Mucosa of descending colon (tissue), 3 donors: Measurements from ENCODE around the gene AGR3. TPM values are rescaled to one million over a fixed set of nuclear protein-coding genes. Genes with fewer than 3 reads are reported as not detected.

Source experiments
- ATAC-seq: fragments of 200-7000 bp; cut with Tn5 transposase; one replicate; pipeline ENCODE4 v1.9.1; 2020; ENCODE audit warnings: mild to moderate bottlenecking, moderate library complexity
- DNase-seq, 3 donors: peaks; one replicate each; pipeline ENCODE4 v3.0.0-alpha.2; 2020
- H3K36me3 ChIP-seq: fragments of 200-600 bp; one replicate; pipeline ENCODE4 v1.8.0; 2021; ENCODE audit warnings: low read depth, mild to moderate bottlenecking
- H3K4me1 ChIP-seq: fragments of 200-600 bp; one replicate; pipeline ENCODE4 v1.8.0; 2021; ENCODE audit warnings: low read depth, mild to moderate bottlenecking
- H3K4me3 ChIP-seq: fragments of 200-600 bp; one replicate; pipeline ENCODE4 v1.8.0; 2021; ENCODE audit warnings: mild to moderate bottlenecking
- H3K9me3 ChIP-seq: fragments of 200-600 bp; one replicate; pipeline ENCODE4 v1.8.0; 2021; ENCODE audit warnings: mild to moderate bottlenecking
- CTCF ChIP-seq: fragments of 200-600 bp; IDR thresholded peaks from one replicate; pipeline ENCODE4 v1.8.0; 2022; ENCODE audit warnings: antibody characterized with exemption, mild to moderate bottlenecking
- intact Hi-C, 2 donors: fragments of 100-400 bp; cut with DNase I in 1 of 2; cut with micrococcal nuclease in 1 of 2; formaldehyde crosslinking; loops; one replicate each; pipeline versions ENCODE4 v1.11.0 to v1.11.1; 2022; cut with DNase I, micrococcal nuclease
- total RNA-seq, 3 donors: library from RNA; stranded (reverse); fragmentation: NEBNext Ultra II Directional in 2 of 3; extraction: Animal tissue kit (Norgen Biotek cat#: 25700) in 2 of 3; gene quantifications; one replicate each; pipeline versions ENCODE4 v1.2.1 to v1.2.4, GENCODE V29; 2021 to 2023
- donor health status: DM: no; HTN: no; CAD: no; lungs with moderate emphysema.
- donor health status: DM: no; HTN: no; CAD: no.
- donor health status: DM: no; HTN: yes; CAD: no.

Gene AGR3
- total RNA-seq, 3 donors from 2014 or later, result 54.9 to 172 (median 122) TPM

- intact Hi-C loops, result no loop called here
- H3K36me3 ChIP-seq, result no peaks in the 10 kb centered on the region
- no peaks in the 10 kb centered on the region for H3K9me3 ChIP-seq
- no peak overlapping the region for H3K4me3 ChIP-seq
- peak in 1 of 3 donors; percentile 83 for DNase-seq
- peak; percentile 37 for TF ChIP-seq CTCF
- peaks cover 8% of the 10 kb centered on the region for H3K4me1 ChIP-seq
- ATAC-seq, result no peak
Observed at GRCh38 chr7:16918288-16918895, 36.6 kb upstream of the AGR3 start.

GRCh38 chr7:16916738-16917137, 35.0 kb upstream of the AGR3 start:
- DNase-seq (no peak), ATAC-seq (no peak)
- intact Hi-C loops, result no loop called here
- H3K4me1 ChIP-seq, result no peaks in the 10 kb centered on the region
- TF ChIP-seq CTCF, result no peak
- no peaks in the 10 kb centered on the region for H3K36me3 ChIP-seq
- H3K4me3 ChIP-seq, result no peak overlapping the region
- H3K9me3 ChIP-seq, result no peaks in the 10 kb centered on the region

GRCh38 chr7:16916105-16916639, 34.4 kb upstream of the AGR3 start:
- Histone ChIP-seq H3K9me3 (no peaks in the 10 kb centered on the region), H3K4me3 (no peak overlapping the region), H3K4me1 (no peaks in the 10 kb centered on the region), H3K36me3 (no peaks in the 10 kb centered on the region)
- DNase-seq (no peak), ATAC-seq (peak; percentile 51)
- no peak for TF ChIP-seq CTCF
- intact Hi-C loops, result no loop called here

- H3K9me3 ChIP-seq, result no peaks in the 10 kb centered on the region
- H3K4me1 ChIP-seq, result no peaks in the 10 kb centered on the region
- intact Hi-C loops, result no loop called here
- no peak overlapping the region for H3K4me3 ChIP-seq
- no peak for TF ChIP-seq CTCF
- no peaks in the 10 kb centered on the region for H3K36me3 ChIP-seq
- ATAC-seq, result no peak
- no peak for DNase-seq
Observed at GRCh38 chr7:16915405-16915804, 33.6 kb upstream of the AGR3 start.

GRCh38 chr7:16914771-16915170, 33.0 kb upstream of the AGR3 start:
- no peak for TF ChIP-seq CTCF
- Histone ChIP-seq H3K4me3 (no peak overlapping the region), H3K4me1 (no peaks in the 10 kb centered on the region), H3K9me3 (no peaks in the 10 kb centered on the region), H3K36me3 (no peaks in the 10 kb centered on the region)
- intact Hi-C loops, result no loop called here
- DNase-seq (peak in 1 of 3 donors; percentile 55), ATAC-seq (peak; percentile 96)

GRCh38 chr7:16913643-16914042, 31.9 kb upstream of the AGR3 start:
- Histone ChIP-seq H3K36me3 (no peaks in the 10 kb centered on the region), H3K4me1 (no peaks in the 10 kb centered on the region), H3K4me3 (no peak overlapping the region), H3K9me3 (no peaks in the 10 kb centered on the region)
- DNase-seq (no peak), ATAC-seq (no peak)
- intact Hi-C loops, result no loop called here
- TF ChIP-seq CTCF, result no peak
